Measurements from ENCODE around the gene MED25. TPM values are rescaled to one million over a fixed set of nuclear protein-coding genes. Genes with fewer than 3 reads are reported as not detected.

Gene MED25
- total RNA-seq, 1 experiment from 2014 or later, result 93.0 TPM

- TF ChIP-seq EZH2 (IDR thresholded peaks at IDR 0.05; ENCODE audit: borderline replicate concordance, low read depth, low read length, poor library complexity, severe bottlenecking), result no peak
- TF ChIP-seq CTCF (conservative IDR thresholded peaks at IDR 0.05; ENCODE audit: low read depth, low read length), result no peak
- CTCF ChIA-PET, result interaction anchor here (0.6 to 1.1 kb wide), 2 partner anchors 38 to 49 kb away, joined by 3 read pairs; no protein-coding TSS in a partner anchor
- intact Hi-C loops (cut with micrococcal nuclease; ENCODE audit: unreplicated experiment), result loop anchor here (2.0 to 5.0 kb wide), 2 partner anchors 37 to 353 kb away; partner anchors contain the start of genes FUZ and RPS11
- BruUV-seq (replicated peaks), result no TSS peak
- Histone ChIP-seq H3K27me3 (replicated peaks; ENCODE audit: insufficient read depth, low read depth, low read length, poor library complexity) (no peaks in the 10 kb centered on the region), H3K27ac (ENCODE audit: low read depth, low read length, poor library complexity, severe bottlenecking) (peak overlapping the region; percentile 99), H3K9me3 (ENCODE audit: low read depth, low read length, poor library complexity, severe bottlenecking) (peaks cover 9% of the 10 kb centered on the region), H3K4me1 (ENCODE audit: insufficient read depth, low read length, poor library complexity, severe bottlenecking) (peaks cover 19% of the 10 kb centered on the region), H3K4me3 (ENCODE audit: low read depth, low read length, poor library complexity, severe bottlenecking) (peak overlapping the region; percentile 74), H3K36me3 (ENCODE audit: insufficient read depth, low read length, poor library complexity, severe bottlenecking) (peaks cover 10% of the 10 kb centered on the region)
- DNase-seq (ENCODE audit: low spot score), result no peak
- POLR2A ChIA-PET (ENCODE audit: low non-redundant PET), result interaction anchor here (0.9 kb wide), 1 partner anchor 174 kb away, joined by 3 read pairs; no protein-coding TSS in a partner anchor
These were observed 32.1 kb downstream of the MED25 start for GRCh38 chr19:49850221-49850486.

- Histone ChIP-seq H3K36me3 (ENCODE audit: insufficient read depth, low read length, poor library complexity, severe bottlenecking) (peaks cover 16% of the 10 kb centered on the region), H3K4me3 (ENCODE audit: low read depth, low read length, poor library complexity, severe bottlenecking) (peak within 1 kb of the TSS; percentile 74), H3K27ac (ENCODE audit: low read depth, low read length, poor library complexity, severe bottlenecking) (peak within 1 kb of the TSS; percentile 99), H3K9me3 (ENCODE audit: low read depth, low read length, poor library complexity, severe bottlenecking) (peaks cover 9% of the 10 kb centered on the region), H3K4me1 (ENCODE audit: insufficient read depth, low read length, poor library complexity, severe bottlenecking) (peaks cover 19% of the 10 kb centered on the region), H3K27me3 (replicated peaks; ENCODE audit: insufficient read depth, low read depth, low read length, poor library complexity) (no peaks in the 10 kb centered on the region)
- DNase-seq (ENCODE audit: low spot score), result peak; percentile 96
- BruUV-seq (replicated peaks), result no TSS peak
- ChIA-PET POLR2A (ENCODE audit: low non-redundant PET) (interaction anchor here (0.6 to 0.9 kb wide), 2 partner anchors 17 to 175 kb away, joined by 3 read pairs; no protein-coding TSS in a partner anchor), CTCF (interaction anchor here (0.5 to 1.1 kb wide), 3 partner anchors 38 to 69 kb away, joined by 3 read pairs; no protein-coding TSS in a partner anchor)
- TF ChIP-seq CTCF (conservative IDR thresholded peaks at IDR 0.05; ENCODE audit: low read depth, low read length) (no peak), EZH2 (IDR thresholded peaks at IDR 0.05; ENCODE audit: borderline replicate concordance, low read depth, low read length, poor library complexity, severe bottlenecking) (no peak)
- intact Hi-C loops (cut with micrococcal nuclease; ENCODE audit: unreplicated experiment), result loop anchor here (2.0 to 5.0 kb wide), 2 partner anchors 38 to 353 kb away; partner anchors contain the start of genes FUZ and RPS11
These were observed 32.6 kb downstream of the MED25 start, which contains the start of gene PTOV1 for GRCh38 chr19:49850487-49851342. TSS of gene PTOV1 (plus strand) at chr19:49851159.

GRCh38 chr19:49851456-49852259, 33.6 kb downstream of the MED25 start:
- BruUV-seq (replicated peaks), result no TSS peak
- Histone ChIP-seq H3K4me3 (ENCODE audit: low read depth, low read length, poor library complexity, severe bottlenecking) (peak overlapping the region; percentile 74), H3K36me3 (ENCODE audit: insufficient read depth, low read length, poor library complexity, severe bottlenecking) (peaks cover 25% of the 10 kb centered on the region), H3K27ac (ENCODE audit: low read depth, low read length, poor library complexity, severe bottlenecking) (peak overlapping the region; percentile 99), H3K27me3 (replicated peaks; ENCODE audit: insufficient read depth, low read depth, low read length, poor library complexity) (no peaks in the 10 kb centered on the region), H3K4me1 (ENCODE audit: insufficient read depth, low read length, poor library complexity, severe bottlenecking) (peaks cover 19% of the 10 kb centered on the region), H3K9me3 (ENCODE audit: low read depth, low read length, poor library complexity, severe bottlenecking) (peaks cover 9% of the 10 kb centered on the region)
- intact Hi-C loops (cut with micrococcal nuclease; ENCODE audit: unreplicated experiment), result loop anchor here (2.0 to 5.0 kb wide), 2 partner anchors 39 to 354 kb away; partner anchors contain the start of genes FUZ and RPS11
- ChIA-PET CTCF (interaction anchor here (0.6 kb wide), 1 partner anchor 15 kb away, joined by 3 read pairs; no protein-coding TSS in a partner anchor), POLR2A (ENCODE audit: low non-redundant PET) (no interaction called here)
- TF ChIP-seq CTCF (conservative IDR thresholded peaks at IDR 0.05; ENCODE audit: low read depth, low read length), result no peak
- TF ChIP-seq EZH2 (IDR thresholded peaks at IDR 0.05; ENCODE audit: borderline replicate concordance, low read depth, low read length, poor library complexity, severe bottlenecking), result no peak
- peak; percentile 70 for DNase-seq (ENCODE audit: low spot score)
